ENCODE measurements around the gene RETREG2. TPM values are rescaled to one million over a fixed set of nuclear protein-coding genes. Genes with fewer than 3 reads are reported as not detected.

Gene RETREG2
- total RNA-seq, result 10 to 100 TPM; 60.3 to 67.9 TPM

- Mint-ChIP-seq H3K4me1 (ENCODE audit: low read depth) (peaks cover 52% of the 10 kb centered on the region), H3K27me3 (no peaks in the 10 kb centered on the region), H3K27ac (peak within 1 kb of the TSS; percentile 99), H3K36me3 (peaks cover 27% of the 10 kb centered on the region), H3K9me3 (no peaks in the 10 kb centered on the region), H3K4me3 (peak within 1 kb of the TSS; percentile 95)
- DNase-seq, result peak; percentile 86
- intact Hi-C loops (cut with micrococcal nuclease), result loop anchor here (1.0 to 10.0 kb wide), 12 partner anchors 10 to 893 kb away; partner anchors contain the start of genes ANKZF1, ATG9A, CHPF and CTDSP1
- ChIA-PET POLR2A (interaction anchor here (1.0 to 2.5 kb wide), 7 partner anchors 18 to 268 kb away, joined by 3 to 26 read pairs (median 6); partner anchors contain the start of genes DNPEP, TUBA4B and ZFAND2B), CTCF (interaction anchor here (3.0 to 4.7 kb wide), 2 partner anchors 20 to 68 kb away, joined by 14 to 42 read pairs; partner anchors contain the start of genes GLB1L, NHEJ1 and STK16)
Measured at GRCh38 chr2:219177552-219178376, at the start of gene RETREG2. TSS of gene RETREG2 (plus strand) at chr2:219178275. CDS start at chr2:219178353, 78 bp downstream.

- H3K36me3 Mint-ChIP-seq, result no peaks in the 10 kb centered on the region
- DNase-seq, result no peak
- H3K27ac Mint-ChIP-seq, result no peak overlapping the region
- no peaks in the 10 kb centered on the region for H3K27me3 Mint-ChIP-seq
- H3K9me3 Mint-ChIP-seq, result no peaks in the 10 kb centered on the region
- ChIA-PET POLR2A (no interaction called here), CTCF (interaction anchor here (1.4 to 2.6 kb wide), 3 partner anchors 9 to 83 kb away, joined by 3 to 12 read pairs (median 3); no protein-coding TSS in a partner anchor)
- peaks cover 17% of the 10 kb centered on the region for H3K4me1 Mint-ChIP-seq (ENCODE audit: low read depth)
- H3K4me3 Mint-ChIP-seq, result no peak overlapping the region
- intact Hi-C loops (cut with micrococcal nuclease), result no loop called here
Measured at GRCh38 chr2:219128396-219128795, 49.7 kb upstream of the RETREG2 start.

- no peak overlapping the region for H3K27ac Mint-ChIP-seq
- no peak for DNase-seq
- ChIA-PET POLR2A (no interaction called here), CTCF (interaction anchor here (1.4 kb wide), 1 partner anchor 71 kb away, joined by 3 read pairs; no protein-coding TSS in a partner anchor)
- H3K4me3 Mint-ChIP-seq, result no peak overlapping the region
- H3K4me1 Mint-ChIP-seq (ENCODE audit: low read depth), result peaks cover 13% of the 10 kb centered on the region
- H3K27me3 Mint-ChIP-seq, result no peaks in the 10 kb centered on the region
- no peaks in the 10 kb centered on the region for H3K36me3 Mint-ChIP-seq
- intact Hi-C loops (cut with micrococcal nuclease), result no loop called here
- H3K9me3 Mint-ChIP-seq, result no peaks in the 10 kb centered on the region
Measured at GRCh38 chr2:219129589-219129988, 48.5 kb upstream of the RETREG2 start.

- Mint-ChIP-seq H3K36me3 (no peaks in the 10 kb centered on the region), H3K27me3 (no peaks in the 10 kb centered on the region), H3K9me3 (no peaks in the 10 kb centered on the region)
Measured at GRCh38 chr2:219131327-219131726, 46.7 kb upstream of the RETREG2 start.

GRCh38 chr2:219131744-219132143, 46.3 kb upstream of the RETREG2 start:
- no peaks in the 10 kb centered on the region for H3K36me3 Mint-ChIP-seq
- no peaks in the 10 kb centered on the region for H3K9me3 Mint-ChIP-seq
- H3K4me3 Mint-ChIP-seq, result no peak overlapping the region
- POLR2A ChIA-PET, result no interaction called here
- no peaks in the 10 kb centered on the region for H3K27me3 Mint-ChIP-seq
- CTCF ChIA-PET, result interaction anchor here (0.9 to 2.9 kb wide), 4 partner anchors 11 to 152 kb away, joined by 3 to 20 read pairs (median 4); no protein-coding TSS in a partner anchor
- intact Hi-C loops (cut with micrococcal nuclease), result no loop called here
- DNase-seq, result no peak
- H3K4me1 Mint-ChIP-seq (ENCODE audit: low read depth), result peaks cover 6% of the 10 kb centered on the region
- no peak overlapping the region for H3K27ac Mint-ChIP-seq

More at GRCh38 chr2:219131327-219131726, 46.7 kb upstream of the RETREG2 start:
- Mint-ChIP-seq H3K4me3 (no peak overlapping the region), H3K27ac (no peak overlapping the region), H3K4me1 (ENCODE audit: low read depth) (peaks cover 6% of the 10 kb centered on the region)
- POLR2A ChIA-PET, result interaction anchor here (0.6 kb wide), 1 partner anchor 10 kb away, joined by 3 read pairs; no protein-coding TSS in a partner anchor
- intact Hi-C loops (cut with micrococcal nuclease), result no loop called here
- CTCF ChIA-PET, result interaction anchor here (0.9 to 2.9 kb wide), 3 partner anchors 10 to 151 kb away, joined by 3 to 20 read pairs (median 4); no protein-coding TSS in a partner anchor
- no peak for DNase-seq

- no peaks in the 10 kb centered on the region for H3K36me3 Mint-ChIP-seq
- ChIA-PET CTCF (interaction anchor here (0.8 to 2.6 kb wide), 7 partner anchors 12 to 132 kb away, joined by 3 to 11 read pairs (median 3); no protein-coding TSS in a partner anchor), POLR2A (no interaction called here)
- intact Hi-C loops (cut with micrococcal nuclease), result no loop called here
- no peaks in the 10 kb centered on the region for H3K9me3 Mint-ChIP-seq
- H3K4me3 Mint-ChIP-seq, result no peak overlapping the region
- H3K27ac Mint-ChIP-seq, result no peak overlapping the region
- no peak for DNase-seq
- H3K27me3 Mint-ChIP-seq, result no peaks in the 10 kb centered on the region
- H3K4me1 Mint-ChIP-seq (ENCODE audit: low read depth), result peaks cover 6% of the 10 kb centered on the region
Measured at GRCh38 chr2:219133976-219134375, 44.1 kb upstream of the RETREG2 start.

- H3K27me3 Mint-ChIP-seq, result no peaks in the 10 kb centered on the region
- H3K9me3 Mint-ChIP-seq, result no peaks in the 10 kb centered on the region
Measured at GRCh38 chr2:219140722-219141121, 37.4 kb upstream of the RETREG2 start.

GRCh38 chr2:219142329-219142728, 35.7 kb upstream of the RETREG2 start:
- intact Hi-C loops (cut with micrococcal nuclease), result no loop called here
- ChIA-PET POLR2A (no interaction called here), CTCF (interaction anchor here (0.7 to 1.2 kb wide), 3 partner anchors 23 to 112 kb away, joined by 3 read pairs; no protein-coding TSS in a partner anchor)
- DNase-seq, result no peak
- Mint-ChIP-seq H3K27me3 (no peaks in the 10 kb centered on the region), H3K27ac (no peak overlapping the region), H3K36me3 (peaks cover 32% of the 10 kb centered on the region), H3K9me3 (no peaks in the 10 kb centered on the region), H3K4me1 (ENCODE audit: low read depth) (no peaks in the 10 kb centered on the region), H3K4me3 (no peak overlapping the region)

More at GRCh38 chr2:219140722-219141121, 37.4 kb upstream of the RETREG2 start:
- H3K36me3 Mint-ChIP-seq, result peaks cover 19% of the 10 kb centered on the region
- no peak overlapping the region for H3K27ac Mint-ChIP-seq
- POLR2A ChIA-PET, result no interaction called here
- intact Hi-C loops (cut with micrococcal nuclease), result no loop called here
- DNase-seq, result no peak
- H3K4me1 Mint-ChIP-seq (ENCODE audit: low read depth), result no peaks in the 10 kb centered on the region
- H3K4me3 Mint-ChIP-seq, result no peak overlapping the region
- CTCF ChIA-PET, result interaction anchor here (1.4 kb wide), 1 partner anchor 14 kb away, joined by 3 read pairs; no protein-coding TSS in a partner anchor

GRCh38 chr2:219149667-219150066, 28.4 kb upstream of the RETREG2 start:
- DNase-seq, result no peak
- H3K4me3 Mint-ChIP-seq, result no peak overlapping the region
- CTCF ChIA-PET, result interaction anchor here (0.9 to 4.7 kb wide), 5 partner anchors 46 to 145 kb away, joined by 3 to 19 read pairs (median 5); no protein-coding TSS in a partner anchor
- POLR2A ChIA-PET, result no interaction called here
- intact Hi-C loops (cut with micrococcal nuclease), result no loop called here
- peaks cover 29% of the 10 kb centered on the region for H3K36me3 Mint-ChIP-seq
- no peaks in the 10 kb centered on the region for H3K27me3 Mint-ChIP-seq
- H3K27ac Mint-ChIP-seq, result no peak overlapping the region
- H3K9me3 Mint-ChIP-seq, result no peaks in the 10 kb centered on the region
- H3K4me1 Mint-ChIP-seq (ENCODE audit: low read depth), result no peaks in the 10 kb centered on the region

GRCh38 chr2:219155054-219155644, 22.9 kb upstream of the RETREG2 start:
- no peak overlapping the region for H3K4me3 Mint-ChIP-seq
- ChIA-PET CTCF (interaction anchor here (0.6 to 5.6 kb wide), 41 partner anchors 11 to 495 kb away, joined by 3 to 82 read pairs (median 5); partner anchors contain the start of genes BCS1L, CNPPD1, GLB1L and IHH), POLR2A (no interaction called here)
- H3K27me3 Mint-ChIP-seq, result no peaks in the 10 kb centered on the region
- H3K36me3 Mint-ChIP-seq, result peaks cover 16% of the 10 kb centered on the region
- no peaks in the 10 kb centered on the region for H3K9me3 Mint-ChIP-seq
- no peak overlapping the region for H3K27ac Mint-ChIP-seq
- H3K4me1 Mint-ChIP-seq (ENCODE audit: low read depth), result peaks cover 8% of the 10 kb centered on the region
- intact Hi-C loops (cut with micrococcal nuclease), result loop anchor here (1.0 to 5.0 kb wide), 3 partner anchors 38 to 126 kb away; no protein-coding TSS in a partner anchor
- peak; percentile 31 for DNase-seq

- H3K4me3 Mint-ChIP-seq, result no peak overlapping the region
- peaks cover 14% of the 10 kb centered on the region for H3K4me1 Mint-ChIP-seq (ENCODE audit: low read depth)
- POLR2A ChIA-PET, result interaction anchor here (0.7 to 1.4 kb wide), 2 partner anchors 98 to 208 kb away, joined by 3 to 4 read pairs; no protein-coding TSS in a partner anchor
- no peak overlapping the region for H3K27ac Mint-ChIP-seq
- H3K9me3 Mint-ChIP-seq, result no peaks in the 10 kb centered on the region
- H3K27me3 Mint-ChIP-seq, result no peaks in the 10 kb centered on the region
- H3K36me3 Mint-ChIP-seq, result peaks cover 12% of the 10 kb centered on the region
- DNase-seq, result no peak
- CTCF ChIA-PET, result interaction anchor here (0.7 to 5.4 kb wide), 14 partner anchors 9 to 230 kb away, joined by 3 to 136 read pairs (median 4); partner anchors contain the start of genes CNPPD1 and DNPEP
- intact Hi-C loops (cut with micrococcal nuclease), result loop anchor here (5.0 kb wide), 1 partner anchor 40 kb away; no protein-coding TSS in a partner anchor
Measured at GRCh38 chr2:219157396-219157795, 20.7 kb upstream of the RETREG2 start.

All from activated CD4-positive, alpha-beta memory T cell treated with anti-CD3 and anti-CD28 coated beads for 36 hours (primary cell).